Mesodermal cell (in vitro differentiated cells): ENCODE results near the gene PNPLA2.

ENCODE experiments used
- H3K27ac ChIP-seq: 2 replicates; pipeline ENCODE4 v1.7.0; 2013; ENCODE audit warnings: mild to moderate bottlenecking, low read depth, low read length, moderate library complexity; ENCODE audit not compliant: severe bottlenecking
- H3K36me3 ChIP-seq: 2 replicates; pipeline ENCODE4 v1.7.1; 2013; ENCODE audit warnings: mild to moderate bottlenecking, low read length, moderate library complexity; ENCODE audit not compliant: control insufficient read depth, insufficient read depth
- H3K4me1 ChIP-seq: one replicate; pipeline ENCODE4 v1.7.1; 2013; ENCODE audit warnings: mild to moderate bottlenecking, low read length; ENCODE audit not compliant: insufficient read depth, control insufficient read depth, poor library complexity, severe bottlenecking
- H3K4me3 ChIP-seq: 2 replicates; pipeline ENCODE4 v1.7.0; 2013; ENCODE audit warnings: low read length, control low read depth, mild to moderate bottlenecking; ENCODE audit not compliant: insufficient read depth, poor library complexity, severe bottlenecking; ENCODE audit errors: extremely low read depth
- H3K9me3 ChIP-seq: 2 replicates; pipeline ENCODE4 v1.7.1; 2013; ENCODE audit warnings: mild to moderate bottlenecking, low read length, moderate library complexity; ENCODE audit not compliant: control insufficient read depth
- WGBS, 2 experiments: methylation state at CpG; one replicate each; pipeline ENCODE4 v1.1.5; 2013; ENCODE audit warnings: missing lambda C conversion rate in 2 of 2; ENCODE audit not compliant: insufficient coverage in 2 of 2; 5-methylcytosine and 5-hydroxymethylcytosine counted together

The PNPLA2 gene

GRCh38 chr11:836274-836673 lies 17.6 kb downstream of the PNPLA2 start:
- Histone ChIP-seq H3K4me1 (peaks cover 16% of the 10 kb centered on the region), H3K27ac (no peak overlapping the region), H3K36me3 (peaks cover 59% of the 10 kb centered on the region), H3K9me3 (no peaks in the 10 kb centered on the region), H3K4me3 (no peak overlapping the region)
- WGBS, 2 experiments: 94 to 95% methylated on average over 13 to 14 of the region's 14 CpGs

GRCh38 chr11:836700-837099 lies 18.0 kb downstream of the PNPLA2 start:
- 87 to 91% methylated on average over 9 of the region's 9 CpGs for WGBS, 2 experiments
- Histone ChIP-seq H3K4me3 (no peak overlapping the region), H3K4me1 (peaks cover 12% of the 10 kb centered on the region), H3K27ac (no peak overlapping the region), H3K36me3 (peaks cover 60% of the 10 kb centered on the region), H3K9me3 (no peaks in the 10 kb centered on the region)

GRCh38 chr11:837189-837989 lies 18.7 kb downstream of the PNPLA2 start:
- H3K4me3 ChIP-seq: no peak overlapping the region
- WGBS, 2 experiments: 96 to 97% methylated on average over 18 to 21 of the region's 22 CpGs
- H3K4me1 ChIP-seq: peaks cover 10% of the 10 kb centered on the region
- no peaks in the 10 kb centered on the region for H3K9me3 ChIP-seq
- peaks cover 60% of the 10 kb centered on the region for H3K36me3 ChIP-seq
- H3K27ac ChIP-seq: no peak overlapping the region

DNA sequence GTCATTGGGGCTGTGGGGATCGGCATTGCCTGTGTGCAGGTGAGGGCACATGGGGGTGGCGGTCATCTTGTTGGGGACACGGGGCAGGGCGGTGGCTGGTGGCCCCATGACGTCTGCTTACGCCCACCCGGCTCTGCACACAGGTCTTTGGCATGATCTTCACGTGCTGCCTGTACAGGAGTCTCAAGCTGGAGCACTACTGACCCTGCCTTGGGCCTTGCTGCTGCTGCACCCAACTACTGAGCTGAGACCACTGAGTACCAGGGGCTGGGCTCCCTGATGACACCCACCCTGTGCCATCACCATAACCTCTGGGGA lies 19.2 kb downstream of the PNPLA2 start:
- H3K9me3 ChIP-seq: no peaks in the 10 kb centered on the region
- H3K4me3 ChIP-seq: no peak overlapping the region
- WGBS, 2 experiments: 91 to 92% methylated on average over 8 of the region's 8 CpGs
- H3K36me3 ChIP-seq: peaks cover 60% of the 10 kb centered on the region
- H3K4me1 ChIP-seq: peaks cover 10% of the 10 kb centered on the region
- H3K27ac ChIP-seq: no peak overlapping the region

GRCh38 chr11:838441-839279 lies 19.9 kb downstream of the PNPLA2 start:
- H3K36me3 ChIP-seq: peaks cover 60% of the 10 kb centered on the region
- H3K27ac ChIP-seq: no peak overlapping the region
- no peaks in the 10 kb centered on the region for H3K9me3 ChIP-seq
- H3K4me1 ChIP-seq: peaks cover 10% of the 10 kb centered on the region
- WGBS, 2 experiments: 81 to 83% methylated on average over 15 to 17 of the region's 17 CpGs
- no peak overlapping the region for H3K4me3 ChIP-seq

- Histone ChIP-seq H3K4me3 (no peak overlapping the region), H3K36me3 (peaks cover 60% of the 10 kb centered on the region), H3K4me1 (peaks cover 12% of the 10 kb centered on the region), H3K9me3 (no peaks in the 10 kb centered on the region), H3K27ac (no peak overlapping the region)
- 97 to 98% methylated on average over 5 of the region's 5 CpGs for WGBS, 2 experiments
These were observed 20.5 kb downstream of the PNPLA2 start for GRCh38 chr11:839280-839623.

- Histone ChIP-seq H3K4me3 (no peak overlapping the region), H3K27ac (no peak overlapping the region), H3K9me3 (no peaks in the 10 kb centered on the region), H3K36me3 (peaks cover 57% of the 10 kb centered on the region), H3K4me1 (peaks cover 8% of the 10 kb centered on the region)
- WGBS, 2 experiments: 92 to 97% methylated on average over 23 to 25 of the region's 25 CpGs
These were observed 21.3 kb downstream of the PNPLA2 start for GRCh38 chr11:839875-840617.

DNA sequence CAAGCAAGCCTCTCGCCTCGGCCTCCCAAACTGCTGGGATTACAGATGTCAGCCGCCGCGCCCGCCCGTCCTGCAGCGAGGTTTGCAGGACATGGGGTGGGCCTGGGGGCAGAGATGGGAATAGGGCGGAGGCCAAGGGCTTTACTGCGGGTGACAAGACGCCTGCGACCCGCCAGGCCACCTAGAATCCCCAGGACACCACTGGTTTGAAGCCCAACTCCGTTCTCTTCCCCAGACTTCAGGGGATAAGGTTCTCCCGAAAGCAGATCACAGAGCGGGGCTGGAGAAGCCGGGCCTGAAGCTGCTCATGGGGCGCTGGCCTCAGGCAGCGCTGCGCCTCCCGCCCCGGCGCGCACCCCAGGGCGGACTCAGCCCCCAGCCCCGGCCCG lies 23.3 kb downstream of the PNPLA2 start:
- Histone ChIP-seq H3K4me3 (peak overlapping the region; percentile 99), H3K4me1 (peaks cover 24% of the 10 kb centered on the region), H3K36me3 (peaks cover 44% of the 10 kb centered on the region), H3K27ac (peak overlapping the region; percentile 99), H3K9me3 (no peaks in the 10 kb centered on the region)
- 0 to 2% methylated on average over 25 to 26 of the region's 27 CpGs for WGBS, 2 experiments

DNA sequence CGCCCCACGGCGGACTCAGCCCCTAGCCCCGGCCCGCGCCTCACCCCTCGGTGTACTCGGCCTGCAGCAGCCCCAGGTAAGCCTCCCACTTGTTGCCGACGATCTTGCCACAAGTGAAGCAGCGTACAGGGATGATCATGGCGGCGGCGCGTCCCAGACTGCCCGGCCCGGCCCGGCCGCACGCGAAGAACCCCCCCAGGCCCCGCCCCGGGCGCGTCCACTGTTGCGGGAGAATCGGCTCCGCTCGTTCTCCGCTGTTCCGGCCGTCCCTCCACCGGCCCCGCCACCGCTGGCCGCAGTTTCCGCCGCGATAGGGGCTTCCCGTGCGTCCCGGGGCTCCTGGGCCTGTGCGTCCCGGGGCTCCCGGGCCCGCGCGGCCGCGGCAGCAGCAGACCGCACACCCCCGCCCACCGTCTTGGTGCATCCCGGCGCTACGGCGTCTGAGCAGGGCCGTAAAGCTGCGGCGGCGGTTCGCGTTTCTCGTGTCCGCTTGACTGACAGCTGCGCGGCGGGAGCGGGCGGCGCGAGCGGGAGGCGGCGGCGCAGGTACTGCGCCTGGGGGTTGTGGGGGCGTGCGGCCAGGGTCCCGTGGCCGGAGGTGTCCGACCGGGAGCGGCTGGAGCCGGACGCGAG lies 23.8 kb downstream of the PNPLA2 start, which contains the start of the genes POLR2L and TSPAN4:
Gene POLR2L, minus strand, starts transcription at position 160 of the 633 bp plus-strand sequence. Its CDS starts 21 bp downstream, at position 139.
Gene TSPAN4, plus strand, starts transcription at position 483 of the 633 bp plus-strand sequence. CDS start 7,453 bp downstream, outside the sequence.
- peaks cover 24% of the 10 kb centered on the region for H3K4me1 ChIP-seq
- H3K27ac ChIP-seq: peak within 1 kb of the TSS; percentile 99
- H3K4me3 ChIP-seq: peak within 1 kb of the TSS; percentile 99
- H3K9me3 ChIP-seq: no peaks in the 10 kb centered on the region
- 0 to 1% methylated on average over 75 to 86 of the region's 87 CpGs for WGBS, 2 experiments
- peaks cover 39% of the 10 kb centered on the region for H3K36me3 ChIP-seq

DNA sequence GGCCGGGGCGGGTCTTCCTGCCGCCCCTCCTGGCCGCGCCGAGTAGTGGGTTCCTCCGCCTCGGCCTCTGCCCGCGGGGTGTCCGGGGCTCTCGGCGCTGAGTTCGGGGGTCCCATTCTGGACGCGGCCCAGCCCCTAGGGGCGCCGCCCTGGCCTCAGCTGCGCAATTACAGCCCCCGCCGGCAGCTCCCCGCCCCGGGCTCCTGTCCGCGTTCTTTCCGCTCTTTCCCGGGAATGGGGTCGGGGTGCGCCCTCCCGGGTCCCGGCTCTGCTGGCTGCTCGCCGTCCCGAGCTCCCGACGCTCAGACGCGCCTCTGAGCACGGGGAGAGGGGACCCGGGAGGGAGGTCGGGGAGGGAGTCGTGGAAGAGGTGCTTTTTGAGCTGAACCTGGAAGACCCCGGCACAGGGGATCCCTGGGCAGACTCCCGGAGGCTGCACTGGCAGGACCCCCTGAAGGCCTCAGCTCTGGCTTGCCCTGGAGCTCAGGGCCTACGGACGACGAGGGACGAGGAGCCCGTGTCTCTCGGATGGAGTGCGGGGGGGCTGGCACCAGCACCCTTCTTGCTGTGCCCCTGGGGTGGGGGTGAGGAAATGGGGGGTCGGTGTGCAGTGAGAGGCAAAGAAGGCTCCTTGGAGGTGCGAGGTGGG lies 24.5 kb downstream of the PNPLA2 start:
- Histone ChIP-seq H3K36me3 (peaks cover 31% of the 10 kb centered on the region), H3K4me1 (peaks cover 24% of the 10 kb centered on the region), H3K4me3 (peak overlapping the region; percentile 99), H3K9me3 (no peaks in the 10 kb centered on the region), H3K27ac (peak overlapping the region; percentile 97)
- WGBS, 2 experiments: 0 to 1% methylated on average over 39 to 43 of the region's 53 CpGs
